ENCODE measurements around the gene ZNRF3. TPM values are rescaled to one million over a fixed set of nuclear protein-coding genes. Genes with fewer than 3 reads are reported as not detected.

The ZNRF3 gene
- total RNA-seq, 2 experiments from 2014 or later, result 1.2 to 1.3 TPM

GRCh38 chr22:28923826-28924732 is 40.7 kb downstream of the ZNRF3 start:
- Mint-ChIP-seq H3K4me1 (ENCODE audit: low read depth) (peaks cover 5% of the 10 kb centered on the region), H3K9me3 (ENCODE audit: insufficient read depth) (no peaks in the 10 kb centered on the region), H3K36me3 (ENCODE audit: low read depth) (no peaks in the 10 kb centered on the region), H3K27me3 (ENCODE audit: low read depth) (peaks cover 46% of the 10 kb centered on the region), H3K27ac (no peak overlapping the region), H3K4me3 (no peak overlapping the region)
- DNase-seq, result no peak
- no peak for ATAC-seq
- ChIA-PET POLR2A (no interaction called here), CTCF (interaction anchor here (1.2 kb wide), 1 partner anchor 324 kb away, joined by 4 read pairs; no protein-coding TSS in a partner anchor)

GRCh38 chr22:28925916-28926315 is 42.5 kb downstream of the ZNRF3 start:
- H3K4me1 Mint-ChIP-seq (ENCODE audit: low read depth), result peaks cover 3% of the 10 kb centered on the region
- H3K9me3 Mint-ChIP-seq (ENCODE audit: insufficient read depth), result no peaks in the 10 kb centered on the region
- ATAC-seq, result no peak
- POLR2A ChIA-PET, result no interaction called here
- H3K4me3 Mint-ChIP-seq, result no peak overlapping the region
- CTCF ChIA-PET, result no interaction called here
- H3K27ac Mint-ChIP-seq, result no peak overlapping the region
- H3K36me3 Mint-ChIP-seq (ENCODE audit: low read depth), result no peaks in the 10 kb centered on the region
- no peak for DNase-seq
- H3K27me3 Mint-ChIP-seq (ENCODE audit: low read depth), result peaks cover 55% of the 10 kb centered on the region

GRCh38 chr22:28927630-28928029 is 44.3 kb downstream of the ZNRF3 start:
- Mint-ChIP-seq H3K27ac (no peak overlapping the region), H3K4me1 (ENCODE audit: low read depth) (no peaks in the 10 kb centered on the region), H3K9me3 (ENCODE audit: insufficient read depth) (no peaks in the 10 kb centered on the region), H3K4me3 (no peak overlapping the region), H3K27me3 (ENCODE audit: low read depth) (peaks cover 58% of the 10 kb centered on the region), H3K36me3 (ENCODE audit: low read depth) (no peaks in the 10 kb centered on the region)
- CTCF ChIA-PET, result interaction anchor here (0.7 to 1.5 kb wide), 4 partner anchors 9 to 917 kb away, joined by 3 to 6 read pairs (median 3); no protein-coding TSS in a partner anchor
- DNase-seq (no peak), ATAC-seq (no peak)
- POLR2A ChIA-PET, result no interaction called here

GRCh38 chr22:28929197-28929596 is 45.8 kb downstream of the ZNRF3 start:
- Mint-ChIP-seq H3K36me3 (ENCODE audit: low read depth) (no peaks in the 10 kb centered on the region), H3K9me3 (ENCODE audit: insufficient read depth) (no peaks in the 10 kb centered on the region), H3K27me3 (ENCODE audit: low read depth) (peaks cover 61% of the 10 kb centered on the region), H3K4me3 (no peak overlapping the region), H3K27ac (no peak overlapping the region), H3K4me1 (ENCODE audit: low read depth) (no peaks in the 10 kb centered on the region)
- POLR2A ChIA-PET, result no interaction called here
- no peak for DNase-seq
- ATAC-seq, result no peak
- CTCF ChIA-PET, result interaction anchor here (0.6 kb wide), 1 partner anchor 207 kb away, joined by 4 read pairs; no protein-coding TSS in a partner anchor

GRCh38 chr22:28930357-28931007 is 47.1 kb downstream of the ZNRF3 start:
- Mint-ChIP-seq H3K27ac (no peak overlapping the region), H3K4me1 (ENCODE audit: low read depth) (no peaks in the 10 kb centered on the region), H3K36me3 (ENCODE audit: low read depth) (no peaks in the 10 kb centered on the region), H3K4me3 (no peak overlapping the region), H3K27me3 (ENCODE audit: low read depth) (peaks cover 63% of the 10 kb centered on the region), H3K9me3 (ENCODE audit: insufficient read depth) (no peaks in the 10 kb centered on the region)
- POLR2A ChIA-PET, result interaction anchor here (0.6 kb wide), 1 partner anchor 307 kb away, joined by 3 read pairs; no protein-coding TSS in a partner anchor
- CTCF ChIA-PET, result no interaction called here
- no peak for DNase-seq
- no peak for ATAC-seq

- no peak overlapping the region for H3K27ac Mint-ChIP-seq
- peaks cover 68% of the 10 kb centered on the region for H3K27me3 Mint-ChIP-seq (ENCODE audit: low read depth)
- H3K4me1 Mint-ChIP-seq (ENCODE audit: low read depth), result no peaks in the 10 kb centered on the region
- CTCF ChIA-PET, result interaction anchor here (0.5 to 0.8 kb wide), 2 partner anchors 23 to 109 kb away, joined by 3 to 4 read pairs; no protein-coding TSS in a partner anchor
- DNase-seq, result no peak
- POLR2A ChIA-PET, result interaction anchor here (0.6 kb wide), 1 partner anchor 254 kb away, joined by 4 read pairs; no protein-coding TSS in a partner anchor
- H3K9me3 Mint-ChIP-seq (ENCODE audit: insufficient read depth), result no peaks in the 10 kb centered on the region
- H3K4me3 Mint-ChIP-seq, result no peak overlapping the region
- ATAC-seq, result no peak
- H3K36me3 Mint-ChIP-seq (ENCODE audit: low read depth), result no peaks in the 10 kb centered on the region
Measured at GRCh38 chr22:28931844-28932567, 48.6 kb downstream of the ZNRF3 start.

GRCh38 chr22:28933321-28933720 is 49.9 kb downstream of the ZNRF3 start:
- Mint-ChIP-seq H3K36me3 (ENCODE audit: low read depth) (no peaks in the 10 kb centered on the region), H3K4me3 (no peak overlapping the region), H3K27ac (no peak overlapping the region), H3K27me3 (ENCODE audit: low read depth) (peaks cover 65% of the 10 kb centered on the region), H3K4me1 (ENCODE audit: low read depth) (no peaks in the 10 kb centered on the region), H3K9me3 (ENCODE audit: insufficient read depth) (no peaks in the 10 kb centered on the region)
- DNase-seq (no peak), ATAC-seq (no peak)
- ChIA-PET POLR2A (no interaction called here), CTCF (interaction anchor here (1.3 to 1.4 kb wide), 2 partner anchors 77 to 107 kb away, joined by 3 read pairs; no protein-coding TSS in a partner anchor)

GRCh38 chr22:28934026-28934425 is 50.7 kb downstream of the ZNRF3 start:
- CTCF ChIA-PET, result interaction anchor here (1.3 to 1.4 kb wide), 2 partner anchors 78 to 106 kb away, joined by 3 read pairs; no protein-coding TSS in a partner anchor
- no peaks in the 10 kb centered on the region for H3K36me3 Mint-ChIP-seq (ENCODE audit: low read depth)
- H3K27ac Mint-ChIP-seq, result no peak overlapping the region
- ATAC-seq (no peak), DNase-seq (no peak)
- peaks cover 68% of the 10 kb centered on the region for H3K27me3 Mint-ChIP-seq (ENCODE audit: low read depth)
- no peaks in the 10 kb centered on the region for H3K9me3 Mint-ChIP-seq (ENCODE audit: insufficient read depth)
- no peak overlapping the region for H3K4me3 Mint-ChIP-seq
- POLR2A ChIA-PET, result no interaction called here
- no peaks in the 10 kb centered on the region for H3K4me1 Mint-ChIP-seq (ENCODE audit: low read depth)

GRCh38 chr22:28935140-28935539 is 51.8 kb downstream of the ZNRF3 start:
- no peak overlapping the region for H3K27ac Mint-ChIP-seq
- ChIA-PET CTCF (no interaction called here), POLR2A (interaction anchor here (0.6 kb wide), 1 partner anchor 89 kb away, joined by 3 read pairs; no protein-coding TSS in a partner anchor)
- ATAC-seq (no peak), DNase-seq (no peak)
- H3K4me1 Mint-ChIP-seq (ENCODE audit: low read depth), result no peaks in the 10 kb centered on the region
- peaks cover 73% of the 10 kb centered on the region for H3K27me3 Mint-ChIP-seq (ENCODE audit: low read depth)
- H3K36me3 Mint-ChIP-seq (ENCODE audit: low read depth), result no peaks in the 10 kb centered on the region
- H3K9me3 Mint-ChIP-seq (ENCODE audit: insufficient read depth), result no peaks in the 10 kb centered on the region
- H3K4me3 Mint-ChIP-seq, result no peak overlapping the region

GRCh38 chr22:28935713-28936112 is 52.3 kb downstream of the ZNRF3 start:
- Mint-ChIP-seq H3K36me3 (ENCODE audit: low read depth) (no peaks in the 10 kb centered on the region), H3K27me3 (ENCODE audit: low read depth) (peaks cover 72% of the 10 kb centered on the region), H3K27ac (no peak overlapping the region), H3K4me1 (ENCODE audit: low read depth) (no peaks in the 10 kb centered on the region), H3K9me3 (ENCODE audit: insufficient read depth) (no peaks in the 10 kb centered on the region), H3K4me3 (no peak overlapping the region)
- ChIA-PET CTCF (no interaction called here), POLR2A (no interaction called here)
- no peak for DNase-seq
- ATAC-seq, result no peak

GRCh38 chr22:28936200-28936599 is 52.8 kb downstream of the ZNRF3 start:
- Mint-ChIP-seq H3K4me3 (no peak overlapping the region), H3K4me1 (ENCODE audit: low read depth) (no peaks in the 10 kb centered on the region), H3K27me3 (ENCODE audit: low read depth) (peaks cover 72% of the 10 kb centered on the region), H3K27ac (no peak overlapping the region), H3K9me3 (ENCODE audit: insufficient read depth) (no peaks in the 10 kb centered on the region), H3K36me3 (ENCODE audit: low read depth) (no peaks in the 10 kb centered on the region)
- ChIA-PET POLR2A (no interaction called here), CTCF (interaction anchor here (0.9 kb wide), 1 partner anchor 9 kb away, joined by 3 read pairs; no protein-coding TSS in a partner anchor)
- DNase-seq (no peak), ATAC-seq (no peak)
